H9 (cell line): ENCODE data around the gene IGF2BP3. TPM values are rescaled to one million over a fixed set of nuclear protein-coding genes. Genes with fewer than 3 reads are reported as not detected.
"Not testable (repeated sequence)": the region's sequence is repeated elsewhere in the genome, so short reads cannot be mapped to it uniquely, and the experiment has no call there.

Experiments used
- DNase-seq: peaks from one replicate; pipeline ENCODE4 v3.0.0-alpha.2; 2017
- H2AFZ ChIP-seq: one replicate; pipeline ENCODE4 v1.6.1; 2013; ENCODE audit warnings: mild to moderate bottlenecking, low read length, control low read depth, moderate library complexity
- H2AK5ac ChIP-seq: 2 replicates; pipeline ENCODE4 v1.6.1; 2013; ENCODE audit warnings: low read length, control low read depth, mixed read lengths; ENCODE audit not compliant: insufficient read length
- H2BK120ac ChIP-seq: one replicate; pipeline ENCODE4 v1.6.1; 2013; ENCODE audit warnings: low read depth, mild to moderate bottlenecking, low read length, control low read depth, inconsistent platforms; ENCODE audit not compliant: poor library complexity, severe bottlenecking
- H2BK12ac ChIP-seq: 2 replicates; pipeline ENCODE4 v1.6.1; 2013; ENCODE audit warnings: low read length, control low read depth, mixed read lengths, low read depth; ENCODE audit not compliant: insufficient read length
- H2BK15ac ChIP-seq: 2 replicates; pipeline ENCODE4 v1.6.1; 2013; ENCODE audit warnings: low read depth, low read length, control low read depth
- H2BK20ac ChIP-seq: one replicate; pipeline ENCODE4 v1.6.1; 2013; ENCODE audit warnings: low read depth, mild to moderate bottlenecking, low read length, control low read depth, inconsistent platforms; ENCODE audit not compliant: poor library complexity, severe bottlenecking
- H2BK5ac ChIP-seq: 2 replicates; pipeline ENCODE4 v1.6.1; 2013; ENCODE audit warnings: low read length, control low read depth, mixed read lengths; ENCODE audit not compliant: insufficient read length
- H3K14ac ChIP-seq: 2 replicates; pipeline ENCODE4 v1.6.1; 2013; ENCODE audit warnings: low read length, control low read depth; ENCODE audit not compliant: insufficient read depth
- H3K18ac ChIP-seq: 2 replicates; pipeline ENCODE4 v1.6.1; 2013; ENCODE audit warnings: low read depth, mild to moderate bottlenecking, mixed read lengths, low read length, control low read depth; ENCODE audit not compliant: insufficient read length
- H3K23ac ChIP-seq: 2 replicates; pipeline ENCODE4 v1.6.1; 2013; ENCODE audit warnings: low read length, control low read depth, mixed read lengths, low read depth; ENCODE audit not compliant: insufficient read length
- H3K23me2 ChIP-seq: 2 replicates; pipeline ENCODE4 v1.6.1; 2013; ENCODE audit warnings: low read depth, mild to moderate bottlenecking, mixed read lengths, low read length, control low read depth; ENCODE audit not compliant: insufficient read length, poor library complexity, severe bottlenecking
- H3K27ac ChIP-seq: 2 replicates; pipeline ENCODE4 v1.5.1; 2013; ENCODE audit warnings: low read length, control low read depth, mixed read lengths, low read depth; ENCODE audit not compliant: insufficient read length
- H3K27me3 ChIP-seq: 2 replicates; pipeline ENCODE4 v1.6.1; 2013; ENCODE audit warnings: low read length, control low read depth, inconsistent platforms; ENCODE audit not compliant: insufficient read depth
- H3K4ac ChIP-seq: 2 replicates; pipeline ENCODE4 v1.6.1; 2013; ENCODE audit warnings: low read depth, mild to moderate bottlenecking, control low read depth, inconsistent platforms, low read length, moderate library complexity
- H3K4me1 ChIP-seq: 2 replicates; pipeline ENCODE4 v1.6.1; 2013; ENCODE audit warnings: low read length, control low read depth, inconsistent platforms; ENCODE audit not compliant: insufficient read depth
- H3K4me2 ChIP-seq: 2 replicates; pipeline ENCODE4 v1.6.1; 2013; ENCODE audit warnings: low read length, control low read depth, mixed read lengths; ENCODE audit not compliant: insufficient read length, insufficient read depth
- H3K56ac ChIP-seq: 2 replicates; pipeline ENCODE4 v1.6.1; 2013; ENCODE audit warnings: low read depth, mild to moderate bottlenecking, mixed read lengths, low read length, control low read depth; ENCODE audit not compliant: insufficient read length
- H3K79me1 ChIP-seq: 2 replicates; pipeline ENCODE4 v1.6.1; 2013; ENCODE audit warnings: low read depth, mild to moderate bottlenecking, moderate library complexity, low read length, control low read depth, inconsistent platforms; ENCODE audit not compliant: insufficient read depth, poor library complexity, severe bottlenecking
- H3K79me2 ChIP-seq: 2 replicates; pipeline ENCODE4 v1.6.1; 2013; ENCODE audit warnings: low read length, control low read depth, inconsistent platforms; ENCODE audit not compliant: insufficient read depth
- H3K9ac ChIP-seq: 2 replicates; pipeline ENCODE4 v1.6.1; 2013; ENCODE audit warnings: low read length, control low read depth, mixed read lengths; ENCODE audit not compliant: insufficient read length; ENCODE audit errors: extremely low read depth
- H3K9me3 ChIP-seq: one replicate; pipeline ENCODE4 v1.6.1; 2013; ENCODE audit warnings: low read depth, low read length, inconsistent platforms; ENCODE audit not compliant: control insufficient read depth
- H3T11ph ChIP-seq: one replicate; pipeline ENCODE4 v1.6.1; 2013; ENCODE audit warnings: mild to moderate bottlenecking, low read length, control low read depth, inconsistent platforms
- H4K20me1 ChIP-seq: one replicate; pipeline ENCODE4 v1.6.1; 2013; ENCODE audit not compliant: control insufficient read depth, insufficient read length, insufficient read depth
- H4K5ac ChIP-seq: 2 replicates; pipeline ENCODE4 v1.6.1; 2013; ENCODE audit warnings: low read depth, mild to moderate bottlenecking, mixed read lengths, low read length, control low read depth; ENCODE audit not compliant: insufficient read length
- H4K8ac ChIP-seq: replicated peaks from 2 replicates; pipeline ENCODE4 v1.6.1; 2013; ENCODE audit warnings: low read length, control low read depth, mixed read lengths, low read depth; ENCODE audit not compliant: insufficient read length
- H4K91ac ChIP-seq: 2 replicates; pipeline ENCODE4 v1.6.1; 2013; ENCODE audit warnings: low read depth, mild to moderate bottlenecking, moderate library complexity, mixed read lengths, low read length, control low read depth; ENCODE audit not compliant: insufficient read length
- H3K27ac Mint-ChIP-seq, 3 experiments: 2 replicates in 2 of 3; 3 replicates in 1 of 3; pipeline ENCODE4 v1.8.0; 2020 to 2021; ENCODE audit warnings: mixed read lengths in 3 of 3, mild to moderate bottlenecking in 1 of 3, moderate library complexity in 1 of 3
- H3K27me3 Mint-ChIP-seq: 2 replicates; pipeline ENCODE4 v1.8.0; 2021; ENCODE audit warnings: low read depth, mild to moderate bottlenecking, moderate library complexity, mixed read lengths
- H3K36me3 Mint-ChIP-seq, 3 experiments: 2 replicates in 2 of 3; 3 replicates in 1 of 3; pipeline ENCODE4 v1.8.0; 2020 to 2021; ENCODE audit warnings: low read depth in 3 of 3, mixed read lengths in 3 of 3; ENCODE audit not compliant: insufficient read depth in 1 of 3
- H3K4me1 Mint-ChIP-seq, 2 experiments: 2 replicates each; pipeline ENCODE4 v1.8.0; 2020; ENCODE audit warnings: mixed read lengths in 2 of 2
- H3K4me3 Mint-ChIP-seq, 2 experiments: 2 replicates in 1 of 2; 3 replicates in 1 of 2; pipeline ENCODE4 v1.8.0; 2020 to 2021; ENCODE audit warnings: mild to moderate bottlenecking in 2 of 2, mixed read lengths in 2 of 2, moderate library complexity in 1 of 2
- H3K9me3 Mint-ChIP-seq, 2 experiments: 2 replicates in 1 of 2; 3 replicates in 1 of 2; pipeline ENCODE4 v1.8.0; 2020; ENCODE audit warnings: mild to moderate bottlenecking in 2 of 2, mixed read lengths in 2 of 2, moderate library complexity in 1 of 2
- CTCF ChIP-seq: fragments of 200-600 bp; sonication (generic); conservative IDR thresholded peaks from 3 replicates; pipeline ENCODE4 v1.8.0; 2021; ENCODE audit warnings: antibody characterized with exemption, mild to moderate bottlenecking
- WGBS: extraction: QIAGEN DNeasy Blood & Tissue Kit; methylation state at CpG from one replicate; pipeline ENCODE4 v1.1.7; 2013; ENCODE audit warnings: missing lambda C conversion rate, low lambda C conversion rate, mixed read lengths; ENCODE audit not compliant: insufficient read length; ENCODE audit errors: extremely low coverage; 5-methylcytosine and 5-hydroxymethylcytosine counted together
- total RNA-seq: library from RNA; stranded (reverse); gene quantifications from 2 replicates; pipeline ENCODE4 v1.2.1, GENCODE V29; 2021

Gene IGF2BP3
- total RNA-seq, 1 experiment from 2014 or later: 197 TPM

GRCh38 chr7:23403970-23404369 lies 66.3 kb downstream of the IGF2BP3 start:
- peaks cover 7% of the 10 kb centered on the region; the same call in 1 of the 2 replicates for H3K79me2 ChIP-seq
- no peak overlapping the region for H3K56ac ChIP-seq
- H3K4ac ChIP-seq: no peak overlapping the region
- no peak overlapping the region for H3K27ac ChIP-seq
- H4K20me1 ChIP-seq: peaks cover 2% of the 10 kb centered on the region
- no CpG with 5 or more reads among the region's 5 CpGs for WGBS
- peaks cover 6% of the 10 kb centered on the region for H3K79me1 ChIP-seq
- no peaks in the 10 kb centered on the region for H3K9me3 ChIP-seq
- H3T11ph ChIP-seq: no peak overlapping the region
- no peak for TF ChIP-seq CTCF
- H3K9ac ChIP-seq: no peak overlapping the region
- Mint-ChIP-seq H3K4me1 (peaks cover 0 to 3% of the 10 kb centered on the region in 2 experiments; a peak in 1 of 4 replicates), H3K4me3 (no peak overlapping the region), H3K27me3 (no peaks in the 10 kb centered on the region), H3K9me3 (peaks cover 18 to 23% of the 10 kb centered on the region in 2 experiments; a peak in 4 of 5 replicates), H3K36me3 (peaks cover 58 to 79% (median 77%) of the 10 kb centered on the region in 3 experiments), H3K27ac (no peak overlapping the region; a peak in 1 of 7 replicates)
- no peak overlapping the region for H2BK12ac ChIP-seq
- H3K4me1 ChIP-seq: no peaks in the 10 kb centered on the region
- H3K27me3 ChIP-seq: no peaks in the 10 kb centered on the region
- H2BK5ac ChIP-seq: no peak overlapping the region
- no peak overlapping the region for H3K23ac ChIP-seq
- no peak overlapping the region for H3K14ac ChIP-seq
- H2BK15ac ChIP-seq: no peak overlapping the region
- no peak overlapping the region for H2AFZ ChIP-seq
- H4K8ac ChIP-seq: no peak overlapping the region
- H3K23me2 ChIP-seq: no peaks in the 10 kb centered on the region
- H3K4me2 ChIP-seq: no peak overlapping the region
- H2AK5ac ChIP-seq: no peak overlapping the region
- H3K18ac ChIP-seq: no peak overlapping the region
- H4K91ac ChIP-seq: no peak overlapping the region
- DNase-seq: no peak
- H4K5ac ChIP-seq: no peak overlapping the region
- H2BK120ac ChIP-seq: no peak overlapping the region
- H2BK20ac ChIP-seq: no peak overlapping the region

DNA sequence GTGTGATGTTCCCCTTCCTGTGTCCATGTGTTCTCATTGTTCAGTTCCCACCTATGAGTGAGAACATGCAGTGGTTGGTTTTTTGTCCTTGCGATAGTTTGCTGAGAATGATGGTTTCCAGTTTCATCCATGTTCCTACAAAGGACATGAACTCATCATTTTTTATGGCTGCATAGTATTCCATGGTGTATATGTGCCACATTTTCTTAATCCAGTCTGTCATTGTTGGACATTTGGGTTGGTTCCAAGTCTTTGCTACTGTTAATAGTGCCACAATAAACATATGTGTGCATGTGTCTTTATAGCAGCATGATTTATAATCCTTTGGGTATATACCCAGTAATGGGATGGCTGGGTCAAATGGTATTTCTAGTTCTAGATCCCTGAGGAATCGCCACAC lies 72.2 kb downstream of the IGF2BP3 start:
- not testable (repeated sequence) for H3K23ac ChIP-seq, H3K18ac ChIP-seq, H3K4me1 Mint-ChIP-seq, H3K27me3 ChIP-seq, H4K5ac ChIP-seq, H3K27ac Mint-ChIP-seq, H3K14ac ChIP-seq, H3K9me3 Mint-ChIP-seq, H2BK120ac ChIP-seq, H3K79me2 ChIP-seq, H4K20me1 ChIP-seq, H3K27me3 Mint-ChIP-seq, H3T11ph ChIP-seq, H3K23me2 ChIP-seq, H3K4me2 ChIP-seq, H2AK5ac ChIP-seq, H4K8ac ChIP-seq, H2AFZ ChIP-seq, DNase-seq, H3K4me1 ChIP-seq, H3K9ac ChIP-seq, H3K4me3 Mint-ChIP-seq, H3K9me3 ChIP-seq, H2BK15ac ChIP-seq, H3K4ac ChIP-seq, H3K27ac ChIP-seq, H2BK20ac ChIP-seq, H3K79me1 ChIP-seq, H3K56ac ChIP-seq, H2BK5ac ChIP-seq, H4K91ac ChIP-seq, H2BK12ac ChIP-seq
- H3K36me3 Mint-ChIP-seq: peaks cover 15 to 58% (median 49%) of the 10 kb centered on the region in 3 experiments; a peak in 6 of 7 replicates
- no CpG with 5 or more reads among the region's 2 CpGs for WGBS
